Embryonic facial prominence (tissue), 1 donor: ENCODE results near the gene TRPM2.

Experiments
- DNase-seq: peaks from one replicate; pipeline ENCODE4 v3.0.0-alpha.2; 2016; ENCODE audit errors: extremely low spot score

The TRPM2 gene

DNA sequence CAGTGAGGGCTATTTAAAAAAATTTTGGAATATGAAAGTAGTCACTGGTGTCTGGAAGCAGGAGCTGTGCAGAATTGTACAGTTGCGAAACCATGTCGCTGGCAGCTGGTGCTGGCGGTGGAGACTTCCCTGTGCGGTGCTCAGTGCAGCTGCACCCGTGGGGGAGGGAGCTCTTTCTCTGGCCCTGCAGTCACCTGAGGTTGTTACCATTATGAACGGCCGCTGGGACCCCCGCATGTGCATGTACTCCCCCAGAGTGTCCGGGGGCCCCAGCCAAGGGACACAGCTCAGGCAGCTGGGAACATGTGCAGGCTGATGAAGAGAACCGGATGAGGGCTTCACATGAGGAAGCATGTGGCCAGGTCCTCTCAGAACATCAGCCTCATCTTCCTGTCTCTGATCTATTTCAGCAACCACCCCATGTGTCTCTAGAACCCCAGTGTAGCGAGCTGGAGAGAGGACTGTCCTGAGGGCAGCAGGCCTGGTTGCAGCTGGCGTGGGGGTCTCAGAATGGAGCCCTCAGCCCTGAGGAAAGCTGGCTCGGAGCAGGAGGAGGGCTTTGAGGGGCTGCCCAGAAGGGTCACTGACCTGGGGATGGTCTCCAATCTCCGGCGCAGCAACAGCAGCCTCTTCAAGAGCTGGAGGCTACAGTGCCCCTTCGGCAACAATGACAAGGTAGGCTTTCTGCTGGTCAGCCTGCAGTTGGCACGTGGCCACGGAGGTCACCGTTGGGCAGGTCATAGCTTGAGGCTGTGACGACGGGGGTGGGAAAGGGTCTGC, at the start of gene TRPM2:
TRPM2 (plus strand) TSS at position 431 of the 780 bp plus-strand sequence; CDS start at position 511, 80 bp downstream.
- no peak for DNase-seq

DNA sequence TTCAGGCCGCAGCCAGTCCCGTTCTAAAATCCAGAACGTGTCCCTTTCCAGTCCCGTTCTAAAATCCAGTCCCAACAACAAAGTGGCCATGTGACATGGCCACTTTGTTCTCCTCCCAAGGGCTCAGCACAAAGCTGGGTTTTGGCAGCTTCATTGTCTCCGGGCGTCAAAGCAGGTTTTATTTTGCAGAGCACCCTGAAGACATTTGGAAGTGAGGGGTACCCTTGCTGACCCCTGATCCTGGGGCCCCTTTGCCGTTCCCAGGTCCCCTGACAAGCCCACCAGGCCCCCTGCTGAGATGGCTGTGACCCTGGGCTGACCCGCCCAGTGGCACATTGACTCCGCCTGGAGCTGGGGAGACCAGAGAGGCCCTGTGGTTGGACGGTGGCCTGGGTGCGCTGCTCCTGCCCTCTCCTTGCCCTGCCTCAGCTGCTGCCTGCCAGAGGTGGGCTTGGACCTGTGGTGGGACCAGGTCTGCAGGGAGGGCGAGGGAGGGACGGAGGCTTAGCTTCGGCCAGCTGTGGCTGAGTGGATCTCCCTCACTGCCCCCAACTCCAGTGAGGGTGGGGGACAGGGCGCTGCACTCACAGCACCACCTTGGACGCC, 49.3 kb upstream of the TRPM2 start:
- DNase-seq = no peak

DNA sequence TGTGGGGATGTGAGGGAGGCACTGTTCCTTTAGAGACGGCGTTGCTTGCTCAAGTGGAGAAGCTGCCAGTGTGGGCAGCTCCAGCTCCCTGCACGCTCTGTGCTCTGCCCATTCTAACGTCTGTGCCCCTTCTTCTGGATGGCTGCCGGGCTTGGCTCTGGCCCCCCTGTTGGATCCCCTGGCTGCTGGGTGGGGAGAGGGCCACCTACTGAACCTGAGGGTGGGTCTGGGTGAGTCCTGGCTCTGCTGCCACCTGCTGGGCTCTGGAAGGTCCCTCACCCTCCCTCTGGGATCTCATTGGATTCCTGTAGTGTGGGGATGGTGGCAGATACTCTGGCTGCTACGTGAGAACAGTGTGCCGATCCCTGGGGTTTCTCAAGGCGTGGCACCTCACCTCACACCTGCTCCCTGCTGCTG, 48.5 kb upstream of the TRPM2 start:
- DNase-seq = no peak

DNA sequence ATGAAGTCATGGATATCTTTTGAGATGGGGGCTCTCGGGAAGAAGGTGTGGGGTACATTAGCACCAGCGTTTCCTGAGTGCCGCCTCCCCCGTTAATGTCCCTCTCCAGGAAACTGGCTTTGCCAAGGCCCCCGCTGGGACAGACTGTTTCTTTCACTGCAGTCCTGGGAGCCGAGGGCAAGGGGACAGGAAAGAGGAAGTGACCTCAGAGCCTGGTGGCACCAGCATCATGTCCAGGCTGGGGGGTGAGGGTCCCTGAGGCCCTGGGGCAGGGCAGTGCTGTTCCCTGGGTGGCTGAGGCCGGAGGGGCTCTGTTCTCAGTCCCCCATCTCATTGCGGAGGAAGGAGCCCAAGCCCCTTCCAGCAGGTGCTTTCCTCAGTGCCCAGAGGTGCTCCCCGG, 47.7 kb upstream of the TRPM2 start:
- no peak for DNase-seq

DNA sequence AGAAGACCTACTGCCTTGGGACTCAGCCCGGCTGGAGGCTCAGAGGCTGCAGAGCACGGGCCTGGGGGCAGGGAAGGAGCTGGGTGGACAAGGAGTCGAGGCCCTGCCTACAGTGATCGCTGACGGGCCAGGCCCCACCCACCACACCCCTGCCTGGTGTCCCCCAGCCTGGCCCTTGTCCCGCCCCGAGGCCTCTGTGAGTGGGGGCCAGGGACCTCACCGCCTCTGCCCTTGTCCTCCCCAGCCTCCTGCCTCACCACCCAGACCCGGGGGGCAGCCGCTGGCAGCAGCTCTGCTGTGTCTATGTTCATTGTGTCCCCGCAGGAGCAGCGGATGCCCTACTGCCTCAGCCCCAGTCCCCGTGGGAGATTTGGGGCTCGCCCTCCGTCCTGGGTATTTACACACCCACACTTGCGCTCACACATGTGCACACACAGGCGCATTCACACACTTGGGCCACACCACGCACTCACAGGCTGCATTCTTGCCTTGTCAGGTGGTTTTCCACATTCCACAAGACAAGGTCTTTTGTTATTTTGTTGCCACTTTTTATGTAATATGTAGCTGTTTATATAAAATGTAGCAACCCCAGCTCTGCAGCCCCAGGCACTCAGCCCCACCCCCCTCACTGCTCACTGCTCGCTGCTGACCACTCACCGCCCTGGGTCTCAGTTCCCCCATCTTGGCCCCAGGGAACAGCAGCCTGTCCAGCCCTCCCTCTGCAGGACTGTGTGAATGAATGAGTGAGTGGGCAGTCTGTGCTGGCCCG, 46.3 kb upstream of the TRPM2 start:
- DNase-seq = no peak

DNA sequence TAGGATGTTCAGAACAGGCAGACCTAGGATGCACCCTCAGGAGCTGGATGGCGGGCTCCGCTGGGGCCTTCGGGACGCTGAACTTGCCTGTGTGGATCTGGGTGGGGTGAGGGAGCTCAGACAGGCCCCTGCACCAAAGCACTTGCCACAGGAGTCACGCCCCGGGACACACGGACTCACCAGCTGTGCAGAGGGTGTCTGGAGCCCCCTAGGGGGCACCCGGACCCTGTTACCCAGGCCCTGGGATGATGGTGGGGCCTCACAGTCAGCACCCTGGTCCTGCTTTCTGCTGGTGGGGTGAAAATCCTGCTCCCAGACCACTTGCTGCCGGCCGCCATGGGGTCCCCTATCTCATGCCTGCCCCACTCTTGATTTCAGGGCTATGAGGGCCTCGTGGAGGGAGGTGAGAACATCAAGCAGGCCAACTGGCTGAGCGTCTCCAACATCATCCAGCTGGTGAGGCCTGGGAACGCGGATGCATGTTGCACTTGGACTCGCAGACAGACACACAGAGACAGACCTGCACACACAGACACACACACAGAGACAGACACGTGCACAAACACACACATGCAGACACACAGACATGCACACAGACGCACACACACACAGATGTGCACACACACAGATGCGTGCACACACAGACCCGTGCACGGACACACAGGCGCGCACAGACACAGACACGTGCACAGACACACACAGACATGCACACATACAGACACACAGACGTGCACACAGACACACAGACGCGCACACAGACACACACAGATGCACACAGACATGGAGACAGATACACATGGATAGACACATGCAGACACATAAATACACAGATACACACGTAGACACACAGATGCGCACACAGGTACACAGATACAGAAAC, 42.6 kb upstream of the TRPM2 start:
- DNase-seq = no peak

DNA sequence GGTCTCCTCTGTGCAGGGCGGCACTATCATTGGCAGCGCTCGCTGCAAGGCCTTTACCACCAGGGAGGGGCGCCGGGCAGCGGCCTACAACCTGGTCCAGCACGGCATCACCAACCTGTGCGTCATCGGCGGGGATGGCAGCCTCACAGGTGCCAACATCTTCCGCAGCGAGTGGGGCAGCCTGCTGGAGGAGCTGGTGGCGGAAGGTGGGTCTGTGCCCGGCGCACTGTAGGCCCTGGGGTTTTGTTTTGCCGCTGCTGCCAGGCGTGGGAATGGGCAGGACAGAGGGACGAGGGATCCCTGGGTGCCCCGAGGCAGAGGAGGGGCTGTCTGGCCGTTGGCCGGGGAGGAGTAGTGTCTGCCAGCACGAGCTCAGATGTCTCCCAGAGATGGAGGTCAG, 41.3 kb upstream of the TRPM2 start:
- DNase-seq = no peak

DNA sequence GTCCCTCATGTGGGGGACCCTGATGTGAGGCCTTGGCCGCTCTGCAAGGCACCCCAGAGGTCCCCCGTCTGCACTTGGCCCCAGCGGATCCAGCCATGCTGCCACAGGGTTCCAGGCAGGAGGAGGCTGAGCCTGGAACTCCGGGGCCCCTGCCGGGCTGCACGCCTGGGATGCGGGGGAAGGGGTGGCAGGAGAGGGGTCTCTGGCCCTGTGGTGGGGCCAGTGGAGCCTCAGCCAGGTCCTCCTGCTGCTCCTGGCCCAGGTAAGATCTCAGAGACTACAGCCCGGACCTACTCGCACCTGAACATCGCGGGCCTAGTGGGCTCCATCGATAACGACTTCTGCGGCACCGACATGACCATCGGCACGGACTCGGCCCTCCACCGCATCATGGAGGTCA, 40.7 kb upstream of the TRPM2 start:
- DNase-seq = no peak

DNA sequence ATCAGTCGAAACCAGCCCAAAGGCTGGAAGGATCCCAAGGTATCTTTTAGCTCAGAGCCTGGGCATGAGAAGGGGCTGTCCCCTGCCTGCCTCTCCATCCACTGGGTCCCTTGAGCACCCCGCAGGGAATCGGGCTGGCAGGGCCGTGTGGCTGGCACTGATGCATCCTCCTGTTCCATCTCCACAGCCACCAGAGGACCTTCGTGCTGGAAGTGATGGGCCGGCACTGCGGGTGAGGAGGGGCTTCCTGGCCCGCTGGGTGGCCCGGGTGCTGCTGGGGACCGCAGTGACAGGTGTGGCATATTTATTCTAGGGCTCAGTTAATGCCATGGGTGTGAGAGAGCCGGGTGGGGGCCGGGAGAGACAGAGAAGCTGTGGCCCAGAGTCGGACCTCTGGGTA, 40.0 kb upstream of the TRPM2 start:
- DNase-seq = no peak

DNA sequence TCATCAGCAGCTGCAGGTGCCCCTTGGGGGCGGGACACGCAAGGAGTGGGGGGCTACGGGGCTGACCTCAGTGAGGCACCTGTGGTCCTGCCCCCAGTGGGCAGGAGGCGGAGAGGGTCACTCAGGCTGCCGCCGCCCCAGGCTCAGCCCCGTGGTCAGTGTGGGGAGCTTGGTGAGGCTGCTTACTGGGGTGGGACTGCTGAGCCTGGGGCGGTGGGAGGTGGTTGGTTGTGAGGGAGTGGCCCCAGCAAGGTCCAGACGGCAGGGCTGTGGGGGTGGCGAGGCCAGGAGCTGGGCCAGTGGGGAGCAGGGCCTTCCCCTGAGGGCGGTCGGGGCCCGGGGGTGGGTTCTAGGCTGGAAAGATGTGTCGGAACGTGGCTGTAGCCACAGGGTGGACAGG, 39.3 kb upstream of the TRPM2 start:
- no peak for DNase-seq

DNA sequence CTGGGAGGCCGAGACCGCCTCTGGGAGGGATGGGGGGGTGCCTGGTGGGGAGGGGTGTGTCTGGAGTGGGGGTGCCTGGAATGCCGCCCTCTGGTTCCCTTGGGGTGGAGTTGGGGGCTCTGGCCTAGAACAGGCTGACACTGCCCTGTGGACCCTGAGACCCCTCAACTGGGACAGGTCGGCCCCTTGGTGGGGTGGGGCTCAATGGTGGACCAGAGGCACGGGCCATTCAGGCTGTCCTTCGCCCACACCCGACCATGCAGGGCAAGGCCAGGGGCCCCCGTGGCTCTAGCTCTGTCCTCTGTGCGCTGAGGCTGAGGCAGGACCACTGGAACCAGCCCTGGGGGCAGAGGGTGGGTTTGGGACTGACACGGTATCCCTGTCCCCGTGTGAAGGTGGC, 38.9 kb upstream of the TRPM2 start:
- no peak for DNase-seq

DNA sequence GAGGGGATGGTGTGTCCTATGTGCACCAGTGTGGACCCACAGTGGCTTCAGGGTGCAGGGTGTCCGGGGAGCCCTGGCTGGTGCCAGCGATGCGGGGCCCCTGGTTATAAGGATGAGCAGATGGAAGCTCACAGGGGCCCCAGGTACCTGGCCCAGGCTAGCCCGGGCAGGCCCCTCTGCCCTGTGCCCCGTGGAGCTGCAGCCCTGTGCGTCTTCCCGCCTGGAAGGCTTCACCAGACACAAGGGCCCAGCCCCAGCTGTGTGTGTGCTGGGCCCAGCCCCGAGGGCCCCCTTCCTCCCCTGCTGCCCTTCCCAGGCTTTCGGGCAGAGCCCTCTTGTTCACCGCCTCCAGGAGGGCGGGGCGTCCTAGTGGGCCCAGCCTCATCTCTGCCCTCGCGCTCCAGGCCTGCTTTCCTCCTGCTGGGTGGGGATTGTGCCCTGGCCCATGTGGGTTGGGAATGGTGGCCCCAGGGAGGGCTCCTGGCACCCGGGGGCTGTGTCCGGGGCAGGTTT, 37.7 kb upstream of the TRPM2 start:
- DNase-seq = no peak

DNA sequence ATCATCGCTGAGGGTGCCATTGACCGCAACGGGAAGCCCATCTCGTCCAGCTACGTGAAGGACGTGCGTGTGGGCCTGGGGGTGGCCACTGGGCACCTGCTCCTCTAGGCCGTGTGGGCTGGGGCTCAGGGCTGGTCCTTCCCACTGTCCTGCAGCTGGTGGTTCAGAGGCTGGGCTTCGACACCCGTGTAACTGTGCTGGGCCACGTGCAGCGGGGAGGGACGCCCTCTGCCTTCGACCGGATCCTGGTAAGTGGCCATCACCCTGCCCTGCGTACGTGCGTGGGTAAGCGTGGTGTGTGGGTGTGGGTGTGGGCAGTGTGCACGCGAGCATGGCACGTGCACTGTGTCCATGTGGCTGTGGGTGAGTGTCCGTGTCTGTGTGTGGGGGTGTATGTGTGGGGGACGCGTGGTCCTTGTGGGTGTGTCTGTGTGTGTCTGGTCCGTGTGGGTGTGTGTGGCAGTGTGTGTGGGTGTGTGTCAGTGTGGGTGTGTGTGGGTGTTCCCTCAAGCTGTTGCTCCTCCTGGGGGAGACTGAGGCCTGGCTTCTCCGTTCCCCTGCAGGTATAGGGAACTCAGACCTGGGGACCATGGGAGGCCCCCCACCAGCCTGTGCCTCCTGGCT, 37.0 kb upstream of the TRPM2 start:
- DNase-seq = no peak

DNA sequence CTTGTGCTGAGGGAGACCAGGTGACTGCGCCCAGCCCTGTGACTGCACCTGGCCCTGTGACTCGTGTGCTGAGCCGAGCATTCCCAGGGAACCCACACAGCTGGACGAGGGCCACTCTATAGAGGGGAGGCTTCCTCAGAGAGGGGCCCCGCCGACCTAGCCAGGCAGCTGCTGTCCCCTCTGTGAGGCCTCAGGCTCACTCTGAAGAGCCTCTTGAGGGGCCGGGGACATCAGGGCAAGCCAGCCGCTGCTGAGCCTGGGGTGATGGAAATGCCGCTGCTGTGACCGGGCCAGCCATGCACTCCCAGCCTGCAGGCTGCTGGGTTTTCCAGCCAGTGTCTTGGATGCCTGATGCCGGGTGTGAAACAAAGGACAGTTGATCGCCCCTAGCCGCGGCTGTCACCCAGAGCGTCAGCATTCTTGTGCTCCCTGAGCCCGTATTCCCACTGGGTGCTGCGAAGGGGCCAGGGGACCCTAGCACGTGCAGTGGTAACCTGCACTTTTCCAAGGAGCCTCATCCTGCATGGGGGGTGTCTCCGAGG, 36.1 kb upstream of the TRPM2 start:
- DNase-seq = no peak

DNA sequence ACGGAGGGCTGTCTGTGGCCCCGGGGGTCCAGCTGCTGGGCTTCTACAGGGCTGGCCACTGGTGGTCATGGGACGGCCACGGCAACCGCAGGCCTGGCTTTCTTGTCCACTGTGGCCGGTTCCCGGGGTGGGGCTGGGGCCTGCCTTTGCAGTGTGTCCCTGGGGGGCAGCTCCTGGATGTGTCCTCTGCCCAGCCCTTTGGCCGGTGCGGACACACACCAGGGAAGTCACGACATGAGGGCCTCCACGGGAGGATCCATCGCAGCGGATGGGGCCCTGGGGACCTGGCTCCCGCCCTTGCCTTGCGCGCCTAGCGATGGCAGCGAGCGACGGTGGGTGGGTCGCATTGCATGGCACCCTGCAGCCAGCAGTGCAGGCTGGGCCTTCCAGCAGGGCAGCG, 35.5 kb upstream of the TRPM2 start:
- DNase-seq = no peak

DNA sequence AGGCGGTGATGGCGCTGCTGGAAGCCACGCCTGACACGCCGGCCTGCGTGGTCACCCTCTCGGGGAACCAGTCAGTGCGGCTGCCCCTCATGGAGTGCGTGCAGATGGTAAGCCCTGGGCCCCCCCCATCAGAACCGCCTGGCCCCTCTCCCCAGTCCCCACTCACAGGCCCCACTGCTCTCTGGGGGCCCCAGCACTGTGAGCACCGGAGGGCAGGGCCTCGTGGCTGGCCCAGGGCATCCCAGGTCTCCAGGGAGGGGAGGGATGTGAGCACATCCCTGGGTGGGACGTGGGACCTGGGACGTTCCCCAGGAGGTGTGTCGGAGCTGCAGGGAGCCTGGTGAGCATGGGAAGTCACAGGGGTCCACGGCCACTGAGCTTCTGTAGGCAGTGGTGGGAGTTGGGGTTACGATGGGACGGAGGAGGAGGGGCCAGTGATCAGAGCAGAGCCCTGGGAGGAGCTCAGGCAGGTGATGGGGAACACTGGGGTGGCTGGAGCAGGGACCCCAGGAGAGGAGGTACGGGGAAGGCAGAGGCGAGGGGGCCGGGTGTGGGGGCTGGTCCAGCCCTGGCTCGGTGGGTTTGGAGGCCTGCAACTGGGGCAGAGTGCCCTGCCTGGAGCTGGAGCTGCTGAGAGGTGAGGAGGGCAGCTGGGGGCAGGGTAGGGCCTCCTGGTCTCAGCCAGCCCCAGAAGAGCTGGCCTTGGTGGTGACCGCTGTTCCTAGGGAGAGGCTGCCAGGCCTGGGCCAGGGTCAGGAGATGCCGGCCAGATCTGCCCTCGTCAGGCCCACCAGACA, 34.7 kb upstream of the TRPM2 start:
- no peak for DNase-seq

DNA sequence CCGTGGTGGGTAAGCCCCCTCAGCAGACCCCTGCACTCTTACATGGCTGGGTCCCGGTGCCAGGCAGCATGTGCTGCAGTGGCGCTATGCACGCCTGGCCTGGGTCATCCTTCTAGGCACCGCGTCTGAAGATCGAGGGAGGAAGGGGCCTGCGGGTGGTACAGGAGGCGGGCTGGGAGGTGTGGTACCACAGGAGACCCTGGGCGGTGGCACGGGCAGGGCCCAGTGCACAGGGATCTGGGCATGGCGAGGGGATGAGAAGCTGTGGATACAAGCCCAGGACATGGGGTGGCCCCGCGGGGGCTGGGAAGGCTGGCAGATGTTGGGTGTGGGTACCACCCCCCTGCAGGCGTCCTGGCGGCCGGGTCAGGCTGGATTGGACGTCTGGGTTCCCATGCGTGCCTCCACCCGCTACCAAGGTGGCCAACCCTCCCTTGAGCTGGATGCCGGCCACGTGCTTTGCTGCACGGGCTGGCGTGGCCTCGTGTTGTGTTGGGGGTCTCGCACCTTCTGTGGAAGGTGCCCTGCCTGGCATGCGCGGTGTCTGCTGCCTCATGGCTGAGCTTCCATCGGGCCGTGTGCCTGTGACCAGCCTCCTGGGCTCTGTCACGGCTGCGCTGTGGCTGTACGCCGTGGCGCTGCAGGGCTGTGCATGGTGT, 33.9 kb upstream of the TRPM2 start:
- no peak for DNase-seq

DNA sequence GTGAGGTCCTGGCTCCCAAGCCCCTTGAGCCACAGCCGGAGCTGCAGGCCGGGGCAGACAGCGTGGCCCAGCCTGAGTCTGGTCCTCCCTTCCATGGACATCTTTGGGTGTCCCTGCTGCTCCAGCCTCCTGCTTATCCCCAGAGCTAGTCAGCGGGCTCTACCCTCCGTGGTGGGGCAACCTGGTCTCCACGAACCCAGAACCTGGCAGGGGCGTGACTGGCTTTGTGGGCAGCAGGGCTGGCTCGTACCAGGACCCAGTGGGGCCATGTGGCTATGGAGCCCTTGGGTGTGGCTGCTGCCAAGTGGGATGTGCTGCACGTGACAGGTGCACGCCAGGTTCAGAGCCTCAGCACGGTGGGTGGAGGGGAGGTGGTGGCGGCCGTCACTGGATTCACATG, 32.6 kb upstream of the TRPM2 start:
- DNase-seq = no peak

DNA sequence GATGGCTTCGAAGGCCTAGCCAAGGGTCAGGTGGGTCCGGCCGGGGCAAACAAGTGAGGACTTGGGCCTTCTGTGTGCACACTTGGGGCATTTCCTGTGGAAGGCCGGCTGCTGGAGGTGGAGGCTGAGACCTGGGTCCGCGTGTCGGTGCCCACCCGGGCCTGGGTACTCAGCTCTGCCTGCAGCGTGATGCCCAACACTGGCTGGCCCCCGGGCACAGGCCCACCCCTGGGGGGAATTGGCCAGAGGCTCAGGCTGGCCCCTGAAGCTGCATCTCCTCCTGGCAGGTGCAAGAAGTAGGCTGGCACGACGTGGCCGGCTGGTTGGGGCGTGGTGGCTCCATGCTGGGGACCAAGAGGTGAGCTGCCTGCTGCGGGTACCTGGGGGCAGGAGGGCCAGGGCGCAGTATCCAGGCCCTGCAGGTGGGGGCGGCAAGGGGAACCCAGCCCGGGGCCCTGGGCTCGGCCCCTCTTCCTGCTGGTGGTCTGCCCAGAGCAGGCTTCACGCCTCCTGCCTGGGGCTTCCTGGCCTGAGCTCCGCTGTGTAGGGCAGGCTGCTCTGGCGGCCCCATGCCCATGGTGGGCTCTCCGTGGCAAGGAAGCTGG, 31.5 kb upstream of the TRPM2 start:
- DNase-seq = no peak
